ENCODE data around the gene BOD1. TPM values are rescaled to one million over a fixed set of nuclear protein-coding genes. Genes with fewer than 3 reads are reported as not detected.

The BOD1 gene
- total RNA-seq (10 to 100 TPM; 59.4 to 70.1 TPM), polyA plus RNA-seq (ENCODE audit: insufficient read depth, low read depth, low replicate concordance) (88.1 TPM)
- long read RNA-seq, donor 1, transcript BOD1-202 (4 exons, 1,562 nt), result major isoform, 32 of 38 reads
- long read RNA-seq, donor 1, partial matches to known transcripts, result 0 of 38 reads
- long read RNA-seq, donor 1, other reads (novel, unspliced or antisense), result 0 of 38 reads
- long read RNA-seq, donor 2, transcript BOD1-202 (4 exons, 1,562 nt), result major isoform, 30 of 41 reads
- long read RNA-seq, donor 2, transcript BOD1-207 (2 exons, 736 nt), result minor isoform, 5 of 41 reads
- long read RNA-seq, donor 2, partial matches to known transcripts, result 0 of 41 reads
- long read RNA-seq, donor 2, other reads (novel, unspliced or antisense), result 0 of 41 reads

DNA sequence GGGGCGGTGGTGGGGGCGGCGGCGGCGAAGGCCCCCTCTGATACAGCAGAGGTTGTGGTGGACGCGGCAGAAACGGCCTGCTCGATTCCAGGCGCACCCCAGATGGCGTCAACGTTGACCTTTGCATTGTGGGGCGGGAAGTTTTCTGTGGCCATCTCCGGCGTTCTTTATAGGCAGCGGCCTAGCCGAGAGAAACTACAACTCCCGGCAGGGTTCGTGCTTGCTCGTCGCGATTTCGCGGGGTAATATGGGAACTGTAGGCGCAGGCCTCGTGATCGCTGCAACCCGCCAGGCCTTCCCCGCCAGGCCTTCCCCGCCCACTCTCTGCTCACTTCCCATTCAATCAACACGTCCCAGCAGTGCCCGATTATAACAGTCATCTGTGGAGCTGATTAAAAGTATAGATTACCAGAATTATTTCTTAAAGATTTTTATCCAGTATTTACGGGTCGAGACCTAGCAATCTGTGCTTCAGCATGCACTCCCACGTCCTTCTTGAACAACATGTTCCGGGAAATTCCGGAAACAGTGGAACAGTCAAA is at the start of gene BOD1:
BOD1 (minus strand) TSS at position 74 of the 542 bp plus-strand sequence. CDS start 214 bp downstream, outside the sequence.
- TF ChIP-seq, protein P1, sequence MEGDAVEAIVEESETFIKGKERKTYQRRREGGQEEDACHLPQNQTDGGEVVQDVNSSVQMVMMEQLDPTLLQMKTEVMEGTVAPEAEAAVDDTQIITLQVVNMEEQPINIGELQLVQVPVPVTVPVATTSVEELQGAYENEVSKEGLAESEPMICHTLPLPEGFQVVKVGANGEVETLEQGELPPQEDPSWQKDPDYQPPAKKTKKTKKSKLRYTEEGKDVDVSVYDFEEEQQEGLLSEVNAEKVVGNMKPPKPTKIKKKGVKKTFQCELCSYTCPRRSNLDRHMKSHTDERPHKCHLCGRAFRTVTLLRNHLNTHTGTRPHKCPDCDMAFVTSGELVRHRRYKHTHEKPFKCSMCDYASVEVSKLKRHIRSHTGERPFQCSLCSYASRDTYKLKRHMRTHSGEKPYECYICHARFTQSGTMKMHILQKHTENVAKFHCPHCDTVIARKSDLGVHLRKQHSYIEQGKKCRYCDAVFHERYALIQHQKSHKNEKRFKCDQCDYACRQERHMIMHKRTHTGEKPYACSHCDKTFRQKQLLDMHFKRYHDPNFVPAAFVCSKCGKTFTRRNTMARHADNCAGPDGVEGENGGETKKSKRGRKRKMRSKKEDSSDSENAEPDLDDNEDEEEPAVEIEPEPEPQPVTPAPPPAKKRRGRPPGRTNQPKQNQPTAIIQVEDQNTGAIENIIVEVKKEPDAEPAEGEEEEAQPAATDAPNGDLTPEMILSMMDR (IDR thresholded peaks at IDR 0.05), result peak in 1 of 3 experiments; percentile 19
- TF ChIP-seq POLR2A (IDR thresholded peaks at IDR 0.05), result no peak
- intact Hi-C loops (cut with DNase I; ENCODE audit: low total_unique reads), result loop anchor here (5.0 kb wide), 1 partner anchor 356 kb away; no protein-coding TSS in a partner anchor
- peak; percentile 99 for DNase-seq
- Histone ChIP-seq H3K4me3 (peak within 1 kb of the TSS; percentile 95 to 99), H3K27me3 (no peaks in the 10 kb centered on the region), H3K9me3 (no peaks in the 10 kb centered on the region), H3K4me1 (peaks cover 29% of the 10 kb centered on the region), H3K27ac (peak within 1 kb of the TSS; percentile 96 to 97), H3K36me3 (ENCODE audit: low read depth, missing control alignments) (no peaks in the 10 kb centered on the region)
- 0 to 1% methylated on average over 24 to 37 of the region's 37 CpGs for WGBS, 2 donors

DNA sequence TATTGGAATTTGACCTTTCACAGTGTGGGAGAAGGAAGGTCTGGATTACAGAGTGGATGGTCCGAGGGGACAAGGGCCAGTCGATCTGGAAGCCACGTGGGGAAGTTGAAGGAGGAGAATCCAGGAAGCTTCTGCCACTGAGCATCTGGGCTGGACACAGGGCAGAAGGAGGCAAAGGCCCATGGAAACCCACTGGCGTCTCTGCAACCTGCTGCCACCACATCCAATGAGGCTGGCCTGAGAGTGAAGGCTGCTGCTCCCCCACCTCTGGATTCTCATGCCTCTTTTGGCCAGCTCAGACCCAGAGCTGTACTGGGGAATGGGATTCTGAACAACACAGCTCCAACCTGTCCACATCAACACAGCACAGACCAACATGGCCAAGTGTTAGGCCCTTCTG is 48.9 kb upstream of the BOD1 start:
- DNase-seq, result no peak
- Histone ChIP-seq H3K9me3 (no peaks in the 10 kb centered on the region), H3K36me3 (ENCODE audit: low read depth, missing control alignments) (no peaks in the 10 kb centered on the region), H3K27ac (no peak overlapping the region), H3K4me1 (no peaks in the 10 kb centered on the region), H3K4me3 (no peak overlapping the region), H3K27me3 (no peaks in the 10 kb centered on the region)
- 89 to 94% methylated on average over 4 of the region's 4 CpGs for WGBS, 2 donors
- intact Hi-C loops (cut with DNase I; ENCODE audit: low total_unique reads), result no loop called here
- TF ChIP-seq POLR2A (IDR thresholded peaks at IDR 0.05), result no peak
- TF ChIP-seq, protein P1 (IDR thresholded peaks at IDR 0.05), result no peak

DNA sequence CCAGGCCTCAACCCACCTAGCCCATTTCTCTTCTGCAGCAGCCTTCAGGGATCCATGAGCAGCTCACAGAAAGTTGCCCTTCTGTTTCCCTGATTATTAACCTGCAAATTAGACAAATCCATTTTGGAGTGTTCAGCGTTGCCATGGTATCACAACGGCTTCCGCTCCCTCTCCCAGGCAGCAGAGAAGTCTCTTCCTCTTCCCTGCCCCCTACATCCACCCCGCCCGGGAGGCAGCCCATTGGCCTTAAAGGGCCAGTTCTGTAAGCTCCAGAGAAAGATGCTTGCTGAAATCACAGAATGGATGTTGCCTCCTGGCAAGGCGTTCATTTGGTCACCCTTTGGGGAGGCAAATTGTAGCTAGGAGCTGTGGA is 47.7 kb upstream of the BOD1 start:
- Histone ChIP-seq H3K4me3 (no peak overlapping the region), H3K36me3 (ENCODE audit: low read depth, missing control alignments) (no peaks in the 10 kb centered on the region), H3K4me1 (no peaks in the 10 kb centered on the region), H3K27ac (no peak overlapping the region), H3K27me3 (no peaks in the 10 kb centered on the region), H3K9me3 (no peaks in the 10 kb centered on the region)
- TF ChIP-seq, protein P1 (IDR thresholded peaks at IDR 0.05), result no peak
- TF ChIP-seq POLR2A (IDR thresholded peaks at IDR 0.05), result no peak
- intact Hi-C loops (cut with DNase I; ENCODE audit: low total_unique reads), result no loop called here
- no peak for DNase-seq
- WGBS, 2 donors, result 70 to 91% methylated on average over 6 of the region's 6 CpGs

DNA sequence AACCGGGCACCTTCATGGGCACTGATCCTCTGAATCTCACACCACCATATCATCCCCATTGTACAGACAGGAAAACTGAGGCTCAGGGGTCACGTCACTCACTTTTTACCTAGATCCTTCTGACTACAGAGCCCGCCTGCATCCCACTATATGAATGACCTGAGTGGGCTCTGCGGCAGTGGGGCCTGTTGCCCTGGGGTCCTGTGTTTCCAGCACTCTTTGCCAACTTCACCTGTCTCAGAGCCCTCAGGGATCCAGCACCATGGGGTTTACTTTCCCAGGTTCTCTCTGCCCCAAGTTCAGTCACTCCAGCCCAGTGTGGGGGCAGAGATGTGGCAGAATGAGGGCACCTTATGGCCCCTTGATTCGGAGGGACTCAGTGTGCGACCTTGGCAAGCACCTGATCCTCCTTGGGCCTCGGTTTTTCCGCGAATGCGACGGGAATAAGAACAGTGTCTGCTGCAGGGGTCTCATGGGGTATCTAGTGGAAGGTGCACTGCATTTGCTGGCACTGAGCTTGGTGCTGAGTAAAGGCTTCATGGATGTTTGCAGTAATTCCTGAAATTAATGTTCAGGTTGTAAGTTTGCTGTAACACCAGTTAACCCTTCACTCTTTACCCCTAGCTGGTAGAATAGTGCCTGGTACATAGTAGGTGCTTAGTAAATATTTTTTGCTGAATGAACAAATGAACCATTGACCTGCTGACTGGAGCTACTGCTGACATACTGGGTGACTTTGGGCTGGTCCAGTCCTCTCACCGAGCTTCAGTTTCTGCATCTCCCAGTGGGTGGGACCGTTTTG is 47.1 kb upstream of the BOD1 start:
- Histone ChIP-seq H3K4me3 (no peak overlapping the region), H3K27me3 (no peaks in the 10 kb centered on the region), H3K27ac (no peak overlapping the region), H3K36me3 (ENCODE audit: low read depth, missing control alignments) (no peaks in the 10 kb centered on the region), H3K9me3 (no peaks in the 10 kb centered on the region), H3K4me1 (no peaks in the 10 kb centered on the region)
- 90 to 93% methylated on average over 13 of the region's 13 CpGs for WGBS, 2 donors
- TF ChIP-seq, protein P1 (IDR thresholded peaks at IDR 0.05), result no peak
- TF ChIP-seq POLR2A (IDR thresholded peaks at IDR 0.05), result no peak
- DNase-seq, result no peak
- intact Hi-C loops (cut with DNase I; ENCODE audit: low total_unique reads), result no loop called here

Measured in testis (tissue), 5 donors.